AG04450 (cell line): ENCODE data around the gene LY86. TPM values are rescaled to one million over a fixed set of nuclear protein-coding genes. Genes with fewer than 3 reads are reported as not detected.

ENCODE experiments used
- CTCF ChIA-PET: fragments of 300-600, 350-600 bp; formaldehyde crosslinking; extraction: SDS; loops from one replicate; lab custom pipeline; 2022; ENCODE audit warnings: antibody characterized with exemption, inconsistent platforms; lab: Charles Lee
- POLR2A ChIA-PET: fragments of 350-600 bp; formaldehyde crosslinking; extraction: SDS; loops from one replicate; lab custom pipeline; 2021; ENCODE audit warnings: antibody characterized with exemption, inconsistent platforms; lab: Yijun Ruan, JAX
- DNase-seq: peaks from one replicate; pipeline ENCODE4 v3.0.0-alpha.2; 2011; ENCODE audit warnings: low read depth, low spot score
- H3K27ac ChIP-seq: one replicate; pipeline ENCODE4 v1.5.1; 2012; ENCODE audit warnings: low read depth, low read length, control low read depth
- H3K27me3 ChIP-seq: one replicate; pipeline ENCODE4 v1.6.0; 2012; ENCODE audit warnings: low read length; ENCODE audit not compliant: control insufficient read depth, insufficient read depth
- H3K4me3 ChIP-seq: 2 replicates; pipeline ENCODE4 v1.5.1; 2011; ENCODE audit warnings: mild to moderate bottlenecking, low read depth, low read length, control low read depth
- H3K9me3 ChIP-seq: 2 replicates; pipeline ENCODE4 v1.5.1; 2012; ENCODE audit warnings: low read length; ENCODE audit not compliant: control insufficient read depth, insufficient read depth
- CTCF ChIP-seq: IDR thresholded peaks from 2 replicates; pipeline ENCODE4 v1.5.1; 2011; ENCODE audit warnings: low read depth, low read length, control low read depth, inconsistent platforms
- polyA plus RNA-seq: library from polyadenylated mRNA; depleted of rRNA; stranded (reverse); fragments of >200 nt; gene quantifications from 2 replicates; pipeline ENCODE4 v1.2.3, GENCODE V29; 2011

LY86 gene
- polyA plus RNA-seq, 1 experiment = not detected

DNA sequence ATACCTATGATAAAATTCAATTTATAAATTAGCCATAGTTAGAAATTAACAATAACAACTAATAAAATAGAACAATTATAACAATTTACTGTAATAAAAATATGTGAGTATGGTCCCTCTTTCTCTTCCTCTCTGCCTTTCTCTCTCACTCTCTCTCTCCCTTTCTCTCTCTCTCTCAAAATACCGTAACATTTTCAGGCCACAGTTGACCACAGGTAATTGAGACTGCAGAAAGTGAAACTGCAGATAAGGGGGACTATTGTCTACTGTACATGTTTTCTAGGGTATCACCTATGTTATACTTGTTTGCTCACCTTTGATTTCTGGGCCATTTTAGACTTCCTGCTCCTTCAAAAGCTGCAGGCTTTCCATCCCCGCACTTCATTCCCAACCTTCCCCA is 46.8 kb downstream of the LY86 start:
- CTCF ChIA-PET = no interaction called here
- Histone ChIP-seq H3K27ac (no peak overlapping the region), H3K4me3 (no peak overlapping the region), H3K9me3 (no peaks in the 10 kb centered on the region), H3K27me3 (no peaks in the 10 kb centered on the region)
- POLR2A ChIA-PET = no interaction called here
- no peak for DNase-seq
- TF ChIP-seq CTCF = no peak

- CTCF ChIA-PET = no interaction called here
- Histone ChIP-seq H3K9me3 (no peaks in the 10 kb centered on the region), H3K4me3 (no peak overlapping the region), H3K27ac (no peak overlapping the region), H3K27me3 (no peaks in the 10 kb centered on the region)
- TF ChIP-seq CTCF = no peak
- DNase-seq = no peak
- POLR2A ChIA-PET = no interaction called here
These were observed 47.3 kb downstream of the LY86 start for GRCh38 chr6:6635869-6636268.

DNA sequence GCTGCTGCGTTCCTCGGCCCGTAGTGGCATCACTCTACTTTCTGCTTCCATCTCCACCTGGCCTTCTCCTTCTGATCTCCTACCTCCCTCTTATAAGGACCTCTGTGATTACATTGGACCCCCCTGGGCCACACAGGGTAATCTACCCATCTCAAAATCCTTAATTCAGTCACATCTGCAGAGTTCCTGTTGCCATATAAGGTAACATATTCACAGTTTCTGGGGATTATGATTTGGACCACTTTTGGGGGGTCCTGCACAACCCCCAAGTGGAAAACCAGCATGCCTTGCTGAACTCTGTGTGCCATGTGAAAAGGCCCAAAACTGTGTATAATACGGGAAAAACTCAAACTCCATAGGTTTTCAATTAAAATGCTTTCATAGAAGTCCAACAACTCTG is 51.1 kb downstream of the LY86 start:
- Histone ChIP-seq H3K27ac (no peak overlapping the region), H3K9me3 (no peaks in the 10 kb centered on the region), H3K27me3 (no peaks in the 10 kb centered on the region), H3K4me3 (no peak overlapping the region)
- ChIA-PET CTCF (no interaction called here), POLR2A (no interaction called here)
- DNase-seq = no peak
- TF ChIP-seq CTCF = no peak

DNA sequence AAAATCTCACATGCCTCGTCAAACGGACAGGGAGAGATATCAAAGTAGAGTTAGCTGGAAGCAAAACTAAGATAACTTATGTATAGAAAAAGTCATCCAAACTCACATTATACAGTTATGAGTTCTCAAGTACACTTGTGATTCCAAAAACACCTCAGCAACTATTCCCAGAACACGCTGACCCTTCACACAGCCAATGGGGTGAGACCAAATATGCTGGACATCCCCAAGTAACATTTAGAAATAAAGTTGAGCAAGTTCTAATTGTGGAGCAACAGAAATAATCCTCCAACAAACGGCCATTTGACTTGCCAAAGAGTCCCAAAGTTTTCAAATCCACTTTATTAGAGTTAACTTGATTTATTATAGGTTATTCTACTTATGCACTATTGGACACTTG is 52.4 kb downstream of the LY86 start:
- Histone ChIP-seq H3K4me3 (no peak overlapping the region), H3K27ac (no peak overlapping the region), H3K27me3 (no peaks in the 10 kb centered on the region), H3K9me3 (no peaks in the 10 kb centered on the region)
- DNase-seq = no peak
- POLR2A ChIA-PET = no interaction called here
- no peak for TF ChIP-seq CTCF
- CTCF ChIA-PET = no interaction called here

DNA sequence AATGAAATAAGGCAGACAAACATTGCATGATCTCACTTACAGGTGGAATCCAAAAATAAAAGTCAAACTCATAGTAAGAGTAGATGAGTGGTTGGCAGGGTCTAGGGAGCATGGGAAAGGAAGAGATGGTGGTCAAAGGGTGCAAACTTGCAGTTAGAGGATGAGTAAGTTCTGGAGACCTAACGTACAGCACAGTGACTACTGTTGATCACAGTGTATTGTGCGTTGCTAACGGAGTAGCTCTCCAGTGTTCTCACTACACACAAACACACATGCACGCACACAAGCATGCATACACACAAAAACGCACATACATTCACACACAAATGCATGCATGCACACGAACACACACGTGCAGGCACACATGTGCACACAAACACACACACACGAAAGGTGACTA is 54.9 kb downstream of the LY86 start:
- Histone ChIP-seq H3K27ac (no peak overlapping the region), H3K9me3 (no peaks in the 10 kb centered on the region), H3K4me3 (no peak overlapping the region), H3K27me3 (no peaks in the 10 kb centered on the region)
- no peak for TF ChIP-seq CTCF
- POLR2A ChIA-PET = no interaction called here
- no peak for DNase-seq
- CTCF ChIA-PET = no interaction called here
